ENCODE results near the gene ARHGAP44. TPM values are rescaled to one million over a fixed set of nuclear protein-coding genes. Genes with fewer than 3 reads are reported as not detected.

Gene ARHGAP44
- total and polyA plus RNA-seq, 2 of the 8 experiments (the other 6 are each of a cell fraction or from before 2014, with no cell fraction given), result 6.2 to 22.2 TPM

GRCh38 chr17:12990041-12990808 lies 200.9 kb downstream of the ARHGAP44 start:
- no peak overlapping the region for H2BK120ac ChIP-seq (replicated peaks; ENCODE audit: low read depth, low read length)
- H2BK5ac ChIP-seq (ENCODE audit: low read depth, low read length), result no peak overlapping the region
- no peak overlapping the region for H3K4me3 ChIP-seq (ENCODE audit: extremely low read depth in 1 of 4, insufficient read depth in 2 of 4, low read depth in 3 of 4, low read length in 4 of 4)
- H4K91ac ChIP-seq (replicated peaks; ENCODE audit: insufficient read length, low read length), result no peak overlapping the region
- no peak overlapping the region for H3K56ac ChIP-seq (replicated peaks; ENCODE audit: insufficient read length, low read depth, low read length)
- CTCF ChIA-PET (ENCODE audit: partially characterized antibody), result interaction anchor here (1.0 to 2.2 kb wide), 3 partner anchors 13 to 62 kb away, joined by 3 to 5 read pairs (median 4); no protein-coding TSS in a partner anchor
- H3K9me3 ChIP-seq (ENCODE audit: insufficient read depth in 2 of 2, low read depth in 1 of 2, low read length in 1 of 2), result no peaks in the 10 kb centered on the region
- H4K5ac ChIP-seq (ENCODE audit: insufficient read length, low read depth, low read length), result no peak overlapping the region
- no peak overlapping the region for H2BK12ac ChIP-seq (ENCODE audit: low read depth, low read length)
- H2BK20ac ChIP-seq (ENCODE audit: low read length), result no peak overlapping the region
- H2BK15ac ChIP-seq (ENCODE audit: low read length), result no peak overlapping the region
- no peaks in the 10 kb centered on the region for H3K27me3 ChIP-seq (replicated peaks in 1 of 4; ENCODE audit: control insufficient read depth in 3 of 4, extremely low read depth in 1 of 4, insufficient read depth in 3 of 4, low read length in 3 of 4)
- no peak for DNase-seq (ENCODE audit: low read depth in 1 of 2, low spot score in 2 of 2)
- no peak overlapping the region for H3K4ac ChIP-seq (replicated peaks; ENCODE audit: insufficient read length, low read depth, low read length)
- peaks cover 4 to 7% of the 10 kb centered on the region in 2 experiments for H4K20me1 ChIP-seq (replicated peaks in 1 of 2; ENCODE audit: control insufficient read depth in 1 of 2, insufficient read depth in 2 of 2, low read length in 2 of 2)
- H4K8ac ChIP-seq (ENCODE audit: extremely low read depth, insufficient read depth, low read length), result no peak overlapping the region
- H3K18ac ChIP-seq (ENCODE audit: extremely low read depth, low read length), result no peak overlapping the region
- H2AK5ac ChIP-seq (ENCODE audit: low read depth, low read length), result no peak overlapping the region
- no peak overlapping the region for H3K14ac ChIP-seq (ENCODE audit: insufficient read length)
- H3K23ac ChIP-seq (ENCODE audit: insufficient read length), result no peak overlapping the region
- no peak overlapping the region for H3K4me2 ChIP-seq (ENCODE audit: insufficient read depth in 1 of 2, low read depth in 2 of 2, low read length in 2 of 2)
- H2AFZ ChIP-seq (ENCODE audit: low read length), result no peak overlapping the region
- no peak for FAIRE-seq
- H3K9ac ChIP-seq (replicated peaks in 1 of 4; ENCODE audit: extremely low read depth in 1 of 4, low read depth in 3 of 4, low read length in 3 of 4), result no peak overlapping the region
- H3K27ac ChIP-seq (ENCODE audit: low read depth, low read length), result no peak overlapping the region
- H3K79me2 ChIP-seq (ENCODE audit: control insufficient read depth in 1 of 2, insufficient read depth in 2 of 2, low read length in 2 of 2), result no peaks in the 10 kb centered on the region
- H3K79me1 ChIP-seq (ENCODE audit: low read depth, low read length), result peaks cover 3% of the 10 kb centered on the region
- no peaks in the 10 kb centered on the region for H3K23me2 ChIP-seq (ENCODE audit: low read depth, low read length)
- peaks cover 0 to 17% (median 6%) of the 10 kb centered on the region in 4 experiments; a peak in 5 of 7 replicates for H3K4me1 ChIP-seq (replicated peaks in 1 of 4; ENCODE audit: control insufficient read depth in 3 of 4, insufficient read depth in 4 of 4, low read length in 3 of 4)
- WGBS, 2 experiments (ENCODE audit: extremely low coverage in 1 of 2, insufficient coverage in 1 of 2, insufficient read length in 1 of 2, insufficient replicate concordance in 2 of 2, low coverage in 1 of 2, low lambda C conversion rate in 2 of 2, missing lambda C conversion rate in 1 of 2), result 93% methylated on average over 25 of the region's 25 CpGs; no CpG with 5 or more reads in 1 of the 2 experiments
- POLR2A ChIA-PET (ENCODE audit: partially characterized antibody), result interaction anchor here (0.9 to 2.7 kb wide), 7 partner anchors 9 to 38 kb away, joined by 3 to 7 read pairs (median 4); no protein-coding TSS in a partner anchor
- peaks cover 31 to 56% (median 43%) of the 10 kb centered on the region in 4 experiments for H3K36me3 ChIP-seq (ENCODE audit: control insufficient read depth in 2 of 4, insufficient read depth in 4 of 4, low read length in 3 of 4)
- TF ChIP-seq MAX (IDR thresholded peaks at IDR 0.05), result peak; percentile 48; the same call in 1 of the 2 replicates
- no peak for TF ChIP-seq NRF1 (IDR thresholded peaks at IDR 0.05; ENCODE audit: low read depth, low read length)

Data from H1 (cell line).